Measurements from ENCODE around the gene RPS6KB1.

- TF ChIP-seq, protein P1, sequence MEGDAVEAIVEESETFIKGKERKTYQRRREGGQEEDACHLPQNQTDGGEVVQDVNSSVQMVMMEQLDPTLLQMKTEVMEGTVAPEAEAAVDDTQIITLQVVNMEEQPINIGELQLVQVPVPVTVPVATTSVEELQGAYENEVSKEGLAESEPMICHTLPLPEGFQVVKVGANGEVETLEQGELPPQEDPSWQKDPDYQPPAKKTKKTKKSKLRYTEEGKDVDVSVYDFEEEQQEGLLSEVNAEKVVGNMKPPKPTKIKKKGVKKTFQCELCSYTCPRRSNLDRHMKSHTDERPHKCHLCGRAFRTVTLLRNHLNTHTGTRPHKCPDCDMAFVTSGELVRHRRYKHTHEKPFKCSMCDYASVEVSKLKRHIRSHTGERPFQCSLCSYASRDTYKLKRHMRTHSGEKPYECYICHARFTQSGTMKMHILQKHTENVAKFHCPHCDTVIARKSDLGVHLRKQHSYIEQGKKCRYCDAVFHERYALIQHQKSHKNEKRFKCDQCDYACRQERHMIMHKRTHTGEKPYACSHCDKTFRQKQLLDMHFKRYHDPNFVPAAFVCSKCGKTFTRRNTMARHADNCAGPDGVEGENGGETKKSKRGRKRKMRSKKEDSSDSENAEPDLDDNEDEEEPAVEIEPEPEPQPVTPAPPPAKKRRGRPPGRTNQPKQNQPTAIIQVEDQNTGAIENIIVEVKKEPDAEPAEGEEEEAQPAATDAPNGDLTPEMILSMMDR (IDR thresholded peaks at IDR 0.05), result peak; percentile 27 to 69 (median 58)
- TF ChIP-seq POLR2A (IDR thresholded peaks at IDR 0.05), result no peak
These were observed 21.4 kb downstream of the RPS6KB1 start for GRCh38 chr17:59914274-59914854.

Data from body of pancreas (tissue), 4 donors.